ENCODE measurements around the gene CLPTM1. TPM values are rescaled to one million over a fixed set of nuclear protein-coding genes. Genes with fewer than 3 reads are reported as not detected.

The CLPTM1 gene
- total RNA-seq, 3 donors from 2014 or later = 42.0 to 70.5 (median 60.2) TPM

DNA sequence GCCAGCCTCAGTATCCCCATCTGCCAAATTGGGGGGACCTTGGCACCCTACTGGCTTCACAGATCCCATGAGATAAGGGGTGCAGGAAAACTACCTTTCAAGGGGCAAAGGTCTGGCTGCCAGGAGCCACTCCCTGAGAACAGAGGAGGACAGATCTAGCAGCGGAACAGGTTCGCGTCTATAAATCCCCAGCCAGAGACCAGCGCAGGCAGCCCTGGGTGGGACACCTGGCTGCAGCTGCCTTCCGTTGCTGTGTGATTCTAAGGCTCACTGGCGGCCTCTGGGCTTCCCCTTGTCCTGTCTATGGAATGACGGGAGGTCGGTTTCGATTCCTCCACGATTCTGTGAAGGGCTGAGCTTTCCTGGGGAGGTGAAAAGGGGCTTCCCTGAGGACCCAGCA is 53.4 kb downstream of the CLPTM1 start:
- no peak overlapping the region for H3K27ac ChIP-seq
- intact Hi-C loops (cut with DNase I; ENCODE audit: low total_unique reads) = no loop called here
- H3K36me3 ChIP-seq = no peaks in the 10 kb centered on the region
- DNase-seq (ENCODE audit: low spot score in 2 of 2) = no peak
- no peaks in the 10 kb centered on the region for H3K4me1 ChIP-seq
- TF ChIP-seq, protein P1, sequence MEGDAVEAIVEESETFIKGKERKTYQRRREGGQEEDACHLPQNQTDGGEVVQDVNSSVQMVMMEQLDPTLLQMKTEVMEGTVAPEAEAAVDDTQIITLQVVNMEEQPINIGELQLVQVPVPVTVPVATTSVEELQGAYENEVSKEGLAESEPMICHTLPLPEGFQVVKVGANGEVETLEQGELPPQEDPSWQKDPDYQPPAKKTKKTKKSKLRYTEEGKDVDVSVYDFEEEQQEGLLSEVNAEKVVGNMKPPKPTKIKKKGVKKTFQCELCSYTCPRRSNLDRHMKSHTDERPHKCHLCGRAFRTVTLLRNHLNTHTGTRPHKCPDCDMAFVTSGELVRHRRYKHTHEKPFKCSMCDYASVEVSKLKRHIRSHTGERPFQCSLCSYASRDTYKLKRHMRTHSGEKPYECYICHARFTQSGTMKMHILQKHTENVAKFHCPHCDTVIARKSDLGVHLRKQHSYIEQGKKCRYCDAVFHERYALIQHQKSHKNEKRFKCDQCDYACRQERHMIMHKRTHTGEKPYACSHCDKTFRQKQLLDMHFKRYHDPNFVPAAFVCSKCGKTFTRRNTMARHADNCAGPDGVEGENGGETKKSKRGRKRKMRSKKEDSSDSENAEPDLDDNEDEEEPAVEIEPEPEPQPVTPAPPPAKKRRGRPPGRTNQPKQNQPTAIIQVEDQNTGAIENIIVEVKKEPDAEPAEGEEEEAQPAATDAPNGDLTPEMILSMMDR (IDR thresholded peaks at IDR 0.05) = no peak
- TF ChIP-seq POLR2AphosphoS5 (IDR thresholded peaks at IDR 0.05) = no peak
- TF ChIP-seq POLR2A (IDR thresholded peaks at IDR 0.05) = no peak
- no peak overlapping the region for H3K4me3 ChIP-seq
- no peaks in the 10 kb centered on the region for H3K9me3 ChIP-seq
- no peaks in the 10 kb centered on the region for H3K27me3 ChIP-seq

- Histone ChIP-seq H3K9me3 (no peaks in the 10 kb centered on the region), H3K27me3 (no peaks in the 10 kb centered on the region), H3K36me3 (no peaks in the 10 kb centered on the region), H3K4me1 (no peaks in the 10 kb centered on the region), H3K4me3 (no peak overlapping the region), H3K27ac (no peak overlapping the region)
- TF ChIP-seq POLR2A (IDR thresholded peaks at IDR 0.05) (no peak), POLR2AphosphoS5 (IDR thresholded peaks at IDR 0.05) (no peak)
- TF ChIP-seq, protein P1 (IDR thresholded peaks at IDR 0.05) = no peak
- DNase-seq (ENCODE audit: low spot score in 2 of 2) = no peak
- intact Hi-C loops (cut with DNase I; ENCODE audit: low total_unique reads) = no loop called here
These were observed 54.6 kb downstream of the CLPTM1 start for GRCh38 chr19:45009625-45010255.

- intact Hi-C loops (cut with DNase I; ENCODE audit: low total_unique reads) = no loop called here
- no peaks in the 10 kb centered on the region for H3K36me3 ChIP-seq
- H3K4me1 ChIP-seq = no peaks in the 10 kb centered on the region
- TF ChIP-seq, protein P1 (IDR thresholded peaks at IDR 0.05) = no peak
- no peak for TF ChIP-seq POLR2A (IDR thresholded peaks at IDR 0.05)
- TF ChIP-seq POLR2AphosphoS5 (IDR thresholded peaks at IDR 0.05) = no peak
- H3K27ac ChIP-seq = no peak overlapping the region
- DNase-seq (ENCODE audit: low spot score in 2 of 2) = no peak
- no peaks in the 10 kb centered on the region for H3K27me3 ChIP-seq
- no peaks in the 10 kb centered on the region for H3K9me3 ChIP-seq
- H3K4me3 ChIP-seq = no peak overlapping the region
These were observed 55.1 kb downstream of the CLPTM1 start for GRCh38 chr19:45010306-45010705.

DNA sequence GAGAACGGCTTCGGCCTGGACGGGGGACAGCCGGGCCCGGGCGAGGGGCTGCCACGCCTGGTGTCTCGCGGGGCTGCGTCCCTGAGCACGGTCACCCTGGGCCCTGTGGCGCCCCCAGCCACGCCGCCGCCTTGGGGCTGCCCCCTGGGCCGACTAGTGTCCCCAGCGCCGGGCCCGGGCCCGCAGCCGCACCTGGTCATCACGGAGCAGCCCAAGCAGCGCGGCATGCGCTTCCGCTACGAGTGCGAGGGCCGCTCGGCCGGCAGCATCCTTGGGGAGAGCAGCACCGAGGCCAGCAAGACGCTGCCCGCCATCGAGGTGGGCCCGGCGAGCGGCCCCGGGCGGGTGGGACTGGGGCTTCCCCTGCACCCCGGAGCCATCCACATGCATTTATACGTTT is 56.8 kb downstream of the CLPTM1 start:
- TF ChIP-seq POLR2AphosphoS5 (IDR thresholded peaks at IDR 0.05) (no peak), POLR2A (IDR thresholded peaks at IDR 0.05) (no peak)
- TF ChIP-seq, protein P1 (IDR thresholded peaks at IDR 0.05) = no peak
- Histone ChIP-seq H3K9me3 (no peaks in the 10 kb centered on the region), H3K4me3 (no peak overlapping the region), H3K27me3 (no peaks in the 10 kb centered on the region), H3K4me1 (no peaks in the 10 kb centered on the region), H3K27ac (no peak overlapping the region), H3K36me3 (no peaks in the 10 kb centered on the region)
- intact Hi-C loops (cut with DNase I; ENCODE audit: low total_unique reads) = no loop called here
- no peak for DNase-seq (ENCODE audit: low spot score in 2 of 2)

DNA sequence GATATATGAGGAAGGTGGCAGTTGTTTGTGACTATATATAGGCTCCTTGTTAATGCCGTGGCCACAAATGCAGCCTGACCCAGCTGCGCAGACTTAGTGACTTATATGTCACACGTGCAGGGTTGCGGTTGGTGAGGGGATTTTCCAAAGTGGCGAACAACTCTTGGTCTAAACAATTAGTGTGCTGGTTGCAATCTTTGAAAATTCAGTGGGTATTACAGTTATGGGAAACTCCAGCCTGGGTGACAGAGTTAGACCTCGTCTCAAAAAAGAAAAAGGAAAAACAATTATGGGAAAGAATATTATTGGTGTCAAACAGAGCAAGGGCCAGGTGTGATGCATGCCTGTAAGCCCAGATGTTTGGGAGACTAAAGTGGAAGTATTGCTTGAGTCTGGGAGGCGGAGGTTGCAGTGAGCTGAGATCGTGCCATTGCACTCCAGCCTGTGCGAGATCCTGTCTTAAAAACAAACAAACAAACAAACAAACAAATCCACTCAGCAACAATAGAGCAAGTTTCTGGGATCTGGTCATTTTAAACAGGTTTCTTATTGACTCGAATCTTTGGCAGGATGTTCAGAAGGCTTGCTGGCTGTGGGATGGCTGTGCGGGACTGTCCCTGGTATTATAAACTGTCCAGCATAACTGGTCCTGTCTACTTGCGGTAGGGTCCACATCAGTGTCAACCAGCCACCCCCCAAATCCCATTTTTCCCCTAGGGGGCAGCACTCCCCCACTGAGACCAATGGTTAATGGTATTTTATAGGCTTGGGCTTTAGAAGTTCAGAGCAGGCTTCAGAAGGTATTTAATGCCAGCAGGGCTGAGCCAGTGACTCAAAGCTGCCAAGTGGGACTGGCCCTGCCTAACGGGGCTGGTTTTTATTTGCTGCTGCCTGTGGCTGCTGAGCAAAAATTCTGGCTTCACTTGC is 61.5 kb downstream of the CLPTM1 start:
- Histone ChIP-seq H3K27me3 (no peaks in the 10 kb centered on the region), H3K9me3 (no peaks in the 10 kb centered on the region), H3K4me3 (no peak overlapping the region), H3K4me1 (no peaks in the 10 kb centered on the region), H3K27ac (peak overlapping the region in 1 of 2 donors; percentile 45), H3K36me3 (no peaks in the 10 kb centered on the region)
- TF ChIP-seq, protein P1 (IDR thresholded peaks at IDR 0.05) = peak; percentile 40 to 60 (median 57)
- no peak for TF ChIP-seq POLR2AphosphoS5 (IDR thresholded peaks at IDR 0.05)
- no peak for TF ChIP-seq POLR2A (IDR thresholded peaks at IDR 0.05)
- intact Hi-C loops (cut with DNase I; ENCODE audit: low total_unique reads) = no loop called here
- peak; percentile 66 to 69 for DNase-seq (ENCODE audit: low spot score in 2 of 2)

Measured in breast epithelium (tissue), 4 donors.